HG02840 (cell line): ENCODE data around the gene HMGCS2.

ENCODE experiments used
- ATAC-seq: cut with Tn5 transposase; IDR thresholded peaks from one replicate; pipeline ENCODE4 v1.9.1; 2021; ENCODE audit warnings: mild to moderate bottlenecking, moderate library complexity, moderate number of reproducible peaks; ENCODE audit not compliant: unreplicated experiment, low FRiP score

HMGCS2 gene

GRCh38 chr1:119768778-119769177, at the start of gene HMGCS2:
TSS of gene HMGCS2 (minus strand) at chr1:119768905. CDS start at chr1:119768844, 61 bp downstream.
- no peak for ATAC-seq

GRCh38 chr1:119818181-119818580, 49.5 kb upstream of the HMGCS2 start:
- no peak for ATAC-seq

- ATAC-seq: no peak
These were observed 47.7 kb upstream of the HMGCS2 start for GRCh38 chr1:119816407-119816806.

- no peak for ATAC-seq
These were observed 47.2 kb upstream of the HMGCS2 start for GRCh38 chr1:119815928-119816327.

- no peak for ATAC-seq
These were observed 46.7 kb upstream of the HMGCS2 start for GRCh38 chr1:119815361-119815760.

- ATAC-seq: no peak
These were observed 45.6 kb upstream of the HMGCS2 start for GRCh38 chr1:119814288-119814687.

- no peak for ATAC-seq
These were observed 43.4 kb upstream of the HMGCS2 start for GRCh38 chr1:119811985-119812557.

- no peak for ATAC-seq
These were observed 42.7 kb upstream of the HMGCS2 start, which contains the start of gene REG4 for GRCh38 chr1:119811387-119811786. TSS of gene REG4 (minus strand) at chr1:119811460. CDS start at chr1:119808769, 2,691 bp downstream.

- ATAC-seq: no peak
These were observed 40.4 kb upstream of the HMGCS2 start for GRCh38 chr1:119808972-119809550.

- ATAC-seq: no peak
These were observed 39.8 kb upstream of the HMGCS2 start for GRCh38 chr1:119808491-119808890.

GRCh38 chr1:119806489-119806888, 37.8 kb upstream of the HMGCS2 start:
- ATAC-seq: no peak

GRCh38 chr1:119805746-119806145, 37.0 kb upstream of the HMGCS2 start:
- ATAC-seq: no peak

GRCh38 chr1:119805247-119805646, 36.5 kb upstream of the HMGCS2 start:
- no peak for ATAC-seq

GRCh38 chr1:119799599-119800177, 31.0 kb upstream of the HMGCS2 start:
- ATAC-seq: no peak

- ATAC-seq: no peak
These were observed 30.3 kb upstream of the HMGCS2 start for GRCh38 chr1:119799003-119799402.

- ATAC-seq: no peak
These were observed 28.9 kb upstream of the HMGCS2 start for GRCh38 chr1:119797606-119798005.

GRCh38 chr1:119797162-119797561, 28.5 kb upstream of the HMGCS2 start:
- no peak for ATAC-seq

GRCh38 chr1:119795261-119796200, 26.8 kb upstream of the HMGCS2 start:
- ATAC-seq: no peak

- no peak for ATAC-seq
These were observed 26.2 kb upstream of the HMGCS2 start for GRCh38 chr1:119794876-119795240.

GRCh38 chr1:119794230-119794875, 25.6 kb upstream of the HMGCS2 start:
- no peak for ATAC-seq

GRCh38 chr1:119791377-119791776, 22.7 kb upstream of the HMGCS2 start:
- no peak for ATAC-seq
